ENCODE measurements around the gene MAP3K4. TPM values are rescaled to one million over a fixed set of nuclear protein-coding genes. Genes with fewer than 3 reads are reported as not detected.
A peak's percentile ranks its signal among the peaks of the same experiment; 100 is the strongest.

Gene MAP3K4
- total RNA-seq, 1 experiment from 2014 or later, result 69.8 TPM

DNA sequence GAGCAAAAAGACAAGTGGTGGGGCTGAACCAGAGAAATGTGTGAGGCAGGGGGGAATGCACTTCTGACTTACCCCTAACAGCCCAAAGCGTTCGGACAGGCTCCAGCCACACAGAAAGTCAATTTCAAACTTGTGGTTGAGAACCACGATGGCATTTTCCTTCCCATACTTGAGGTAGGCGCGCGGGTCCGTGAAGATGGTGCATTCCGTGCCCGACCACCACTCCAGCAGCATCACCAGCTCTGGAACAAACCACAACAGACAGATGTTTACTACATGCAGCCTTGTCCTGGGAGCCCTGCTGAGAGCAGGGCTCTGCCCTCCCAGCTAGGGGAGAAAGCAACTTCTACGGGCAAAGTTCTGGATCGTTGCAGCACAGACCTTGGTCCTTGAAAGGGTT lies 174.6 kb downstream of the MAP3K4 start (continued):
- TF ChIP-seq, protein P1, sequence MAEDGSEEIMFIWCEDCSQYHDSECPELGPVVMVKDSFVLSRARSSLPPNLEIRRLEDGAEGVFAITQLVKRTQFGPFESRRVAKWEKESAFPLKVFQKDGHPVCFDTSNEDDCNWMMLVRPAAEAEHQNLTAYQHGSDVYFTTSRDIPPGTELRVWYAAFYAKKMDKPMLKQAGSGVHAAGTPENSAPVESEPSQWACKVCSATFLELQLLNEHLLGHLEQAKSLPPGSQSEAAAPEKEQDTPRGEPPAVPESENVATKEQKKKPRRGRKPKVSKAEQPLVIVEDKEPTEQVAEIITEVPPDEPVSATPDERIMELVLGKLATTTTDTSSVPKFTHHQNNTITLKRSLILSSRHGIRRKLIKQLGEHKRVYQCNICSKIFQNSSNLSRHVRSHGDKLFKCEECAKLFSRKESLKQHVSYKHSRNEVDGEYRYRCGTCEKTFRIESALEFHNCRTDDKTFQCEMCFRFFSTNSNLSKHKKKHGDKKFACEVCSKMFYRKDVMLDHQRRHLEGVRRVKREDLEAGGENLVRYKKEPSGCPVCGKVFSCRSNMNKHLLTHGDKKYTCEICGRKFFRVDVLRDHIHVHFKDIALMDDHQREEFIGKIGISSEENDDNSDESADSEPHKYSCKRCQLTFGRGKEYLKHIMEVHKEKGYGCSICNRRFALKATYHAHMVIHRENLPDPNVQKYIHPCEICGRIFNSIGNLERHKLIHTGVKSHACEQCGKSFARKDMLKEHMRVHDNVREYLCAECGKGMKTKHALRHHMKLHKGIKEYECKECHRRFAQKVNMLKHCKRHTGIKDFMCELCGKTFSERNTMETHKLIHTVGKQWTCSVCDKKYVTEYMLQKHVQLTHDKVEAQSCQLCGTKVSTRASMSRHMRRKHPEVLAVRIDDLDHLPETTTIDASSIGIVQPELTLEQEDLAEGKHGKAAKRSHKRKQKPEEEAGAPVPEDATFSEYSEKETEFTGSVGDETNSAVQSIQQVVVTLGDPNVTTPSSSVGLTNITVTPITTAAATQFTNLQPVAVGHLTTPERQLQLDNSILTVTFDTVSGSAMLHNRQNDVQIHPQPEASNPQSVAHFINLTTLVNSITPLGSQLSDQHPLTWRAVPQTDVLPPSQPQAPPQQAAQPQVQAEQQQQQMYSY (CRISPR knock-in tag; IDR thresholded peaks at IDR 0.05), result no peak
- TF ChIP-seq ZNF263 (CRISPR knock-in tag; IDR thresholded peaks at IDR 0.05; ENCODE audit: low read depth) (no peak), NR3C1 (CRISPR knock-in tag; conservative IDR thresholded peaks at IDR 0.05; ENCODE audit: low read depth) (no peak)
- TF ChIP-seq, protein P2, sequence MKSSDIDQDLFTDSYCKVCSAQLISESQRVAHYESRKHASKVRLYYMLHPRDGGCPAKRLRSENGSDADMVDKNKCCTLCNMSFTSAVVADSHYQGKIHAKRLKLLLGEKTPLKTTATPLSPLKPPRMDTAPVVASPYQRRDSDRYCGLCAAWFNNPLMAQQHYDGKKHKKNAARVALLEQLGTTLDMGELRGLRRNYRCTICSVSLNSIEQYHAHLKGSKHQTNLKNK (CRISPR knock-in tag; IDR thresholded peaks at IDR 0.05), result no peak

DNA sequence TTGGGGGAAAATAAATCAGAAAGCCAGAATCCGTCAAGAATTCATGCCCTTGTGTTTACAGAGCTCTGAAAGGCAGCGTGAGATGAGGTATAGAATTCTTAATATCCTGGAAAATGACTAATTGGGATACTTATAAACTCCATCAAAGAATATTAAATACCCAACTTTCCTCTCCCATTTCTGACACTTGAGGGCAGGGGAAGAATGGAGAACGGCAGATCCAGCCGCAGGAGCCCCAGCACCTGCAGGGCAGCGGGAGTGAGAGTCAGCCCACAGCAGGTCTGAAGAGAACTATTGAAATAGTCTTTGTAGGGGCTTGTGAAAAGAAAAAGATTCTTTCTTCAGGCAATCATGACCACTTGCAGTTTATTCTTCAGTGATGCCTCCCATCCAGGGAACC lies 175.1 kb downstream of the MAP3K4 start:
- Mint-ChIP-seq H3K4me1 (peaks cover 67% of the 10 kb centered on the region), H3K27me3 (ENCODE audit: low read depth) (no peaks in the 10 kb centered on the region), H3K9me3 (peaks cover 6% of the 10 kb centered on the region; the same call in 1 of the 2 replicates), H3K36me3 (peaks cover 37% of the 10 kb centered on the region), H3K4me3 (no peak overlapping the region), H3K27ac (0 out of 2 replicates have a peak overlapping the region, but pooled peaks have one; percentile 12)
- ATAC-seq (no peak), DNase-seq (ENCODE audit: low spot score) (no peak)
- TF ChIP-seq NR1H2 (CRISPR knock-in tag; IDR thresholded peaks at IDR 0.05) (no peak), KAT7 (CRISPR knock-in tag; IDR thresholded peaks at IDR 0.05; ENCODE audit: borderline replicate concordance) (no peak), EMX1 (CRISPR knock-in tag; IDR thresholded peaks at IDR 0.05) (no peak), ZNF671 (CRISPR knock-in tag; IDR thresholded peaks at IDR 0.05) (no peak)
- TF ChIP-seq, protein P3, sequence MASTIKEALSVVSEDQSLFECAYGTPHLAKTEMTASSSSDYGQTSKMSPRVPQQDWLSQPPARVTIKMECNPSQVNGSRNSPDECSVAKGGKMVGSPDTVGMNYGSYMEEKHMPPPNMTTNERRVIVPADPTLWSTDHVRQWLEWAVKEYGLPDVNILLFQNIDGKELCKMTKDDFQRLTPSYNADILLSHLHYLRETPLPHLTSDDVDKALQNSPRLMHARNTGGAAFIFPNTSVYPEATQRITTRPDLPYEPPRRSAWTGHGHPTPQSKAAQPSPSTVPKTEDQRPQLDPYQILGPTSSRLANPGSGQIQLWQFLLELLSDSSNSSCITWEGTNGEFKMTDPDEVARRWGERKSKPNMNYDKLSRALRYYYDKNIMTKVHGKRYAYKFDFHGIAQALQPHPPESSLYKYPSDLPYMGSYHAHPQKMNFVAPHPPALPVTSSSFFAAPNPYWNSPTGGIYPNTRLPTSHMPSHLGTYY (CRISPR knock-in tag; IDR thresholded peaks at IDR 0.05), result no peak
- ChIA-PET POLR2A (no interaction called here), CTCF (interaction anchor here (1.0 to 2.0 kb wide), 2 partner anchors 187 to 204 kb away, joined by 3 to 8 read pairs; no protein-coding TSS in a partner anchor)

Measured in WTC11 (cell line).